ENCODE data around the gene XPO6. TPM values are rescaled to one million over a fixed set of nuclear protein-coding genes. Genes with fewer than 3 reads are reported as not detected.

Gene XPO6
- total and polyA plus RNA-seq, 2 of the 13 experiments (the other 11 are each of a cell fraction or from before 2014, with no cell fraction given) = 109 to 129 TPM

- DNase-seq (ENCODE audit: low spot score) (peak; percentile 52), FAIRE-seq (no peak), ATAC-seq (peak; percentile 41; the same call in 2 of the 3 replicates)
- Histone ChIP-seq H3K36me3 (replicated peaks in 1 of 2; ENCODE audit: control insufficient read depth in 1 of 2, insufficient read depth in 2 of 2, low read length in 2 of 2) (peaks cover 32 to 67% of the 10 kb centered on the region in 2 experiments), H3K4me2 (ENCODE audit: low read depth, low read length) (no peak overlapping the region), H3K4me3 (replicated peaks in 1 of 3; ENCODE audit: insufficient read depth in 1 of 3, low read depth in 2 of 3, low read length in 3 of 3) (no peak overlapping the region), H2AFZ (ENCODE audit: low read length) (no peak overlapping the region), H3K27me3 (ENCODE audit: control insufficient read depth in 1 of 2, insufficient read depth in 2 of 2, low read length in 2 of 2) (no peaks in the 10 kb centered on the region), H3K79me2 (ENCODE audit: insufficient read depth, low read length) (peaks cover 3% of the 10 kb centered on the region), H3K9me3 (ENCODE audit: low read length) (no peaks in the 10 kb centered on the region), H3K9ac (ENCODE audit: insufficient read depth, low read depth, low read length) (no peak overlapping the region), H3K27ac (ENCODE audit: extremely low read length, insufficient read depth, low read length) (no peak overlapping the region), H4K20me1 (ENCODE audit: insufficient read depth, low read length) (no peaks in the 10 kb centered on the region), H3K4me1 (ENCODE audit: insufficient read depth, low read length) (peaks cover 10% of the 10 kb centered on the region)
- 91% methylated on average over 5 of the region's 5 CpGs for WGBS (ENCODE audit: low lambda C conversion rate)
- TF ChIP-seq FOXA3 (CRISPR knock-in tag; IDR thresholded peaks at IDR 0.05) (no peak), FOSL2 (CRISPR knock-in tag; IDR thresholded peaks at IDR 0.05) (peak; percentile 54; the same call in 1 of the 2 replicates), ZNF207 (IDR thresholded peaks at IDR 0.05; ENCODE audit: borderline replicate concordance) (no peak), ZFP1 (CRISPR knock-in tag; IDR thresholded peaks at IDR 0.05) (no peak)
- intact Hi-C loops (cut with micrococcal nuclease; ENCODE audit: unreplicated experiment) = no loop called here
- CTCF ChIA-PET (ENCODE audit: low intra/inter-chr PET ratio, low total read pairs) = no interaction called here
- POLR2A ChIA-PET = no interaction called here
- BruUV-seq (replicated peaks) = no TSS peak
- in situ Hi-C loops (cut with HindIII; ENCODE audit: extremely low pct_ligation_motif_present, low pct_unique_long_range_greater_than_20kb) = no loop called here
Measured at GRCh38 chr16:28166394-28167208, 45.2 kb downstream of the XPO6 start.

- Histone ChIP-seq H3K4me2 (ENCODE audit: low read depth, low read length) (no peak overlapping the region), H3K27me3 (ENCODE audit: control insufficient read depth in 1 of 2, insufficient read depth in 2 of 2, low read length in 2 of 2) (no peaks in the 10 kb centered on the region), H3K79me2 (ENCODE audit: insufficient read depth, low read length) (peaks cover 3% of the 10 kb centered on the region), H3K9me3 (ENCODE audit: low read length) (no peaks in the 10 kb centered on the region), H2AFZ (ENCODE audit: low read length) (no peak overlapping the region), H3K4me1 (ENCODE audit: insufficient read depth, low read length) (peaks cover 10% of the 10 kb centered on the region), H3K36me3 (replicated peaks in 1 of 2; ENCODE audit: control insufficient read depth in 1 of 2, insufficient read depth in 2 of 2, low read length in 2 of 2) (peaks cover 32 to 65% of the 10 kb centered on the region in 2 experiments), H3K9ac (ENCODE audit: insufficient read depth, low read depth, low read length) (no peak overlapping the region), H4K20me1 (ENCODE audit: insufficient read depth, low read length) (no peaks in the 10 kb centered on the region), H3K27ac (ENCODE audit: extremely low read length, insufficient read depth, low read length) (no peak overlapping the region), H3K4me3 (replicated peaks in 1 of 3; ENCODE audit: insufficient read depth in 1 of 3, low read depth in 2 of 3, low read length in 3 of 3) (no peak overlapping the region)
- 96% methylated on average over 1 of the region's 1 CpG for WGBS (ENCODE audit: low lambda C conversion rate)
- no TSS peak for BruUV-seq (replicated peaks)
- POLR2A ChIA-PET = no interaction called here
- CTCF ChIA-PET (ENCODE audit: low intra/inter-chr PET ratio, low total read pairs) = no interaction called here
- in situ Hi-C loops (cut with HindIII; ENCODE audit: extremely low pct_ligation_motif_present, low pct_unique_long_range_greater_than_20kb) (no loop called here), intact Hi-C loops (cut with micrococcal nuclease; ENCODE audit: unreplicated experiment) (no loop called here)
- DNase-seq (ENCODE audit: low spot score) (no peak), FAIRE-seq (no peak), ATAC-seq (no peak)
- TF ChIP-seq PRDM15 (CRISPR knock-in tag; IDR thresholded peaks at IDR 0.05) = no peak
- TF ChIP-seq ZNF709 (CRISPR knock-in tag; IDR thresholded peaks at IDR 0.05) = no peak
- no peak for TF ChIP-seq KDM1A (CRISPR knock-in tag; IDR thresholded peaks at IDR 0.05)
- no peak for TF ChIP-seq RARG (CRISPR knock-in tag; IDR thresholded peaks at IDR 0.05; ENCODE audit: low read depth)
- TF ChIP-seq ATF4 (CRISPR knock-in tag; IDR thresholded peaks at IDR 0.05) = no peak
- TF ChIP-seq ZNF335 (CRISPR knock-in tag; IDR thresholded peaks at IDR 0.05) = no peak
- no peak for TF ChIP-seq ZNF839 (CRISPR knock-in tag; IDR thresholded peaks at IDR 0.05; ENCODE audit: borderline replicate concordance)
- no peak for TF ChIP-seq E2F2 (CRISPR knock-in tag; IDR thresholded peaks at IDR 0.05; ENCODE audit: borderline replicate concordance)
- TF ChIP-seq JUN (CRISPR knock-in tag; IDR thresholded peaks at IDR 0.05) = no peak
Measured at GRCh38 chr16:28165598-28165997, 46.2 kb downstream of the XPO6 start.
